Trophoblast cell (in vitro differentiated cells and primary cell): Measurements from ENCODE around the gene PCBD2.

ENCODE experiments used
- DNase-seq, 2 donors: peaks; one replicate each; pipeline ENCODE4 v3.0.0-alpha.2; 2016
- H2AFZ ChIP-seq: 2 replicates; pipeline ENCODE4 v1.6.1; 2013; ENCODE audit warnings: low read length, moderate library complexity, mild to moderate bottlenecking; ENCODE audit not compliant: insufficient read depth, poor library complexity
- H2AK5ac ChIP-seq: 2 replicates; pipeline ENCODE4 v1.6.1; 2013; ENCODE audit warnings: mild to moderate bottlenecking, low read length
- H2BK120ac ChIP-seq: 2 replicates; pipeline ENCODE4 v1.6.1; 2013; ENCODE audit warnings: low read length, mild to moderate bottlenecking, moderate library complexity; ENCODE audit not compliant: insufficient read depth, poor library complexity
- H2BK12ac ChIP-seq: 2 replicates; pipeline ENCODE4 v1.6.1; 2013; ENCODE audit warnings: mild to moderate bottlenecking, low read length, moderate library complexity
- H2BK5ac ChIP-seq: 2 replicates; pipeline ENCODE4 v1.6.1; 2013; ENCODE audit warnings: low read length, low read depth, moderate library complexity, mild to moderate bottlenecking; ENCODE audit not compliant: poor library complexity
- H3K14ac ChIP-seq: 2 replicates; pipeline ENCODE4 v1.6.1; 2013; ENCODE audit warnings: mild to moderate bottlenecking, low read length
- H3K18ac ChIP-seq: 2 replicates; pipeline ENCODE4 v1.6.1; 2013; ENCODE audit warnings: mild to moderate bottlenecking, low read length
- H3K23ac ChIP-seq: 2 replicates; pipeline ENCODE4 v1.6.1; 2013; ENCODE audit warnings: low read length
- H3K27ac ChIP-seq: 2 replicates; pipeline ENCODE4 v1.5.1; 2013; ENCODE audit warnings: low read depth, mild to moderate bottlenecking, inconsistent platforms, low read length, moderate library complexity
- H3K27me3 ChIP-seq: 2 replicates; pipeline ENCODE4 v1.6.1; 2013; ENCODE audit warnings: inconsistent platforms, mild to moderate bottlenecking, low read length, moderate library complexity; ENCODE audit not compliant: insufficient read depth
- H3K36me3 ChIP-seq, 2 experiments: 1 replicate in 1 of 2; 2 replicates in 1 of 2; pipeline ENCODE4 v1.6.1; 2013; ENCODE audit warnings: low read length in 2 of 2, mild to moderate bottlenecking in 2 of 2, moderate library complexity in 1 of 2; ENCODE audit not compliant: insufficient read depth in 2 of 2, control insufficient read depth in 1 of 2
- H3K4ac ChIP-seq: 2 replicates; pipeline ENCODE4 v1.6.1; 2013; ENCODE audit warnings: low read depth, mild to moderate bottlenecking, low read length, moderate library complexity
- H3K4me1 ChIP-seq, 2 experiments: 1 replicate in 1 of 2; 2 replicates in 1 of 2; pipeline ENCODE4 v1.6.1; 2013; ENCODE audit warnings: low read length in 2 of 2, mild to moderate bottlenecking in 2 of 2, moderate library complexity in 1 of 2; ENCODE audit not compliant: insufficient read depth in 2 of 2, control insufficient read depth in 1 of 2
- H3K4me2 ChIP-seq: 2 replicates; pipeline ENCODE4 v1.6.1; 2013; ENCODE audit warnings: inconsistent platforms, mild to moderate bottlenecking, low read length, moderate library complexity
- H3K4me3 ChIP-seq: 2 replicates; pipeline ENCODE4 v1.5.1; 2013; ENCODE audit warnings: mild to moderate bottlenecking, low read depth, low read length, inconsistent platforms
- H3K79me1 ChIP-seq: one replicate; pipeline ENCODE4 v1.6.1; 2013; ENCODE audit warnings: low read length
- H3K79me2 ChIP-seq: 2 replicates; pipeline ENCODE4 v1.6.1; 2013; ENCODE audit warnings: low read length, mild to moderate bottlenecking; ENCODE audit not compliant: control insufficient read depth, insufficient read depth, poor library complexity
- H3K9ac ChIP-seq: 2 replicates; pipeline ENCODE4 v1.6.1; 2013; ENCODE audit warnings: mild to moderate bottlenecking, low read length
- H3K9me3 ChIP-seq: 2 replicates; pipeline ENCODE4 v1.6.1; 2013; ENCODE audit warnings: low read depth, mild to moderate bottlenecking, control low read depth, inconsistent platforms, low read length; ENCODE audit not compliant: insufficient read depth
- H4K12ac ChIP-seq: 2 replicates; pipeline ENCODE4 v1.6.1; 2013; ENCODE audit warnings: low read depth, mild to moderate bottlenecking, low read length, moderate library complexity
- H4K8ac ChIP-seq: 2 replicates; pipeline ENCODE4 v1.6.1; 2013; ENCODE audit warnings: low read depth, mild to moderate bottlenecking, low read length, moderate library complexity
- H4K91ac ChIP-seq: one replicate; pipeline ENCODE4 v1.6.1; 2013; ENCODE audit warnings: low read depth, mild to moderate bottlenecking, low read length, moderate library complexity
- WGBS: extraction: QIAGEN DNeasy Blood & Tissue Kit; methylation state at CpG from one replicate; pipeline ENCODE4 v1.1.7; 2013; ENCODE audit warnings: missing lambda C conversion rate; ENCODE audit not compliant: insufficient read length, insufficient coverage; ENCODE audit errors: extremely low coverage; 5-methylcytosine and 5-hydroxymethylcytosine counted together

Gene PCBD2

DNA sequence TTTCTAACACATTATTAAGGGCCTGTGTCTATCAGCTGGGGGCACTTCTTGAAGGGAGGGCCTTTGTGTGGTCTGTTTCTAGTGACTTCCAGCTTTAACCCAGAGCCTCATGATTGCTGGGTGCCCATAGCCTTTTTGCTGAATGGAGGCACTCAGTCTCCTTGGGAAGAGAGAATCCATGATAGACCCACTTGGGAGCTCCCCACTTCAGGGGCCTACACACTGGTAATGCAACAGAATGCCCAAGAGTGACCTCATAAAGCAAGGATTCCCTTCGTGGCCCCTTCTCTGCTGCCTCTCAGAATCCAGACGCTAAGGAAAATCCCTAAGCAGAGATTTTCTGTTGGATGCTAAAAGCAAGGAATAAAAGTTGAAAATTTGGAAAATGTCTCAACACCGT, 62.7 kb downstream of the PCBD2 start, which contains the start of gene CATSPER3:
TSS of gene CATSPER3 (plus strand) at position 301 of the 400 bp plus-strand sequence. CDS start at position 386, 85 bp downstream.
- Histone ChIP-seq H4K12ac (no peak within 1 kb of the TSS), H4K91ac (no peak within 1 kb of the TSS), H3K79me1 (no peaks in the 10 kb centered on the region), H2BK120ac (no peak within 1 kb of the TSS), H4K8ac (no peak within 1 kb of the TSS), H3K23ac (no peak within 1 kb of the TSS), H3K27me3 (no peaks in the 10 kb centered on the region), H3K9me3 (no peaks in the 10 kb centered on the region), H3K9ac (no peak within 1 kb of the TSS), H2AK5ac (no peak within 1 kb of the TSS), H3K4me1 (peaks cover 0 to 2% of the 10 kb centered on the region in 2 experiments), H3K4me3 (no peak within 1 kb of the TSS), H3K27ac (no peak within 1 kb of the TSS), H2BK12ac (no peak within 1 kb of the TSS), H3K18ac (no peak within 1 kb of the TSS), H3K4ac (no peak within 1 kb of the TSS), H2AFZ (no peak within 1 kb of the TSS), H3K14ac (no peak within 1 kb of the TSS), H3K36me3 (no peaks in the 10 kb centered on the region), H3K4me2 (no peak within 1 kb of the TSS), H3K79me2 (no peaks in the 10 kb centered on the region), H2BK5ac (no peak within 1 kb of the TSS)
- no peak for DNase-seq
- no CpG with 5 or more reads among the region's 3 CpGs for WGBS

DNA sequence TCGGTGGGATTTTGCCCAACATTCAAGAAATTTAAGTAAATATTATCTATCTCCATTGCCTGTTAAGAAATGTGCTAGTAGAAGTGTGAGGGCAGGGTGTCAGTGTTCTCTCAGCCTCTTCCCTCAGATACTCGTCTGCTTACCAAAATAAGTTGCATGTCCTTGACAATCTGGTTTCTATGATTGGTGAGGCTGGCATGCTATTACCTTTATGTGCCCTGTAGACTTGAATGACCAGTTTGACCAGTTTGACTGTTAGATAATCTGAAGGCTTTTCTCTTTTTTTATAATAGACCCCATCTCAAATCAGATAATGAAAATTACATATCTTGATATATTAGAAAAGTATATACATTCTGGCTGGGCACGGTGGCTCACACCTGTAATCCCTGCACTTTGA, 63.1 kb downstream of the PCBD2 start:
- no peak overlapping the region for H2BK5ac ChIP-seq
- H3K14ac ChIP-seq, result no peak overlapping the region
- H3K4me2 ChIP-seq, result no peak overlapping the region
- no peak overlapping the region for H2BK120ac ChIP-seq
- H3K79me1 ChIP-seq, result no peaks in the 10 kb centered on the region
- no peak overlapping the region for H3K9ac ChIP-seq
- H3K4me3 ChIP-seq, result no peak overlapping the region
- no peak overlapping the region for H2AK5ac ChIP-seq
- no peak overlapping the region for H3K4ac ChIP-seq
- no peak overlapping the region for H4K91ac ChIP-seq
- no peaks in the 10 kb centered on the region for H3K79me2 ChIP-seq
- no peak overlapping the region for H4K8ac ChIP-seq
- DNase-seq, result peak in 1 of 2 donors; percentile 65
- H3K4me1 ChIP-seq, result peaks cover 0 to 2% of the 10 kb centered on the region in 2 experiments
- no peaks in the 10 kb centered on the region for H3K9me3 ChIP-seq
- no peak overlapping the region for H2BK12ac ChIP-seq
- H3K27ac ChIP-seq, result no peak overlapping the region
- no peak overlapping the region for H3K18ac ChIP-seq
- H3K36me3 ChIP-seq, result no peaks in the 10 kb centered on the region
- no peak overlapping the region for H4K12ac ChIP-seq
- no peak overlapping the region for H2AFZ ChIP-seq
- no CpG with 5 or more reads among the region's 3 CpGs for WGBS
- no peaks in the 10 kb centered on the region for H3K27me3 ChIP-seq
- no peak overlapping the region for H3K23ac ChIP-seq

DNA sequence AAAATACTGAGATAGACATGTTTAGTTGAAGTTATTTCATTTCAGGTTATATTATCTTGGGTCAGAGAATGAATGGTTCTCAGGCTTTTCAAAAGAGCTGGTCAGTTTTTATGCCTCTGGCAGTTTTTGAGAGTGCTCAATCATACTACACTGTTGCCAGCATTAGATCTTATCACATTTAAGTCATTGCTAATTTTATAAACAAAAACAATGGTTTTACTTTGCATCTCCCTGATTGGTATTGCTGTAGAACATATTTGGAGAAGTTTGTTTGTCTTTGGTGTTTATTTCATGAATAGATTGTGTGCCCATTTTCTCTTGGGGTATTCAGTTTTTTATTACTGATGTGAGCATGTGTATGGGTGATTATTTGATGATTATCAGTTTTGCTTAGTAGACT, 64.2 kb downstream of the PCBD2 start:
- no peak overlapping the region for H4K8ac ChIP-seq
- no peak overlapping the region for H2AK5ac ChIP-seq
- no peak overlapping the region for H4K91ac ChIP-seq

DNA sequence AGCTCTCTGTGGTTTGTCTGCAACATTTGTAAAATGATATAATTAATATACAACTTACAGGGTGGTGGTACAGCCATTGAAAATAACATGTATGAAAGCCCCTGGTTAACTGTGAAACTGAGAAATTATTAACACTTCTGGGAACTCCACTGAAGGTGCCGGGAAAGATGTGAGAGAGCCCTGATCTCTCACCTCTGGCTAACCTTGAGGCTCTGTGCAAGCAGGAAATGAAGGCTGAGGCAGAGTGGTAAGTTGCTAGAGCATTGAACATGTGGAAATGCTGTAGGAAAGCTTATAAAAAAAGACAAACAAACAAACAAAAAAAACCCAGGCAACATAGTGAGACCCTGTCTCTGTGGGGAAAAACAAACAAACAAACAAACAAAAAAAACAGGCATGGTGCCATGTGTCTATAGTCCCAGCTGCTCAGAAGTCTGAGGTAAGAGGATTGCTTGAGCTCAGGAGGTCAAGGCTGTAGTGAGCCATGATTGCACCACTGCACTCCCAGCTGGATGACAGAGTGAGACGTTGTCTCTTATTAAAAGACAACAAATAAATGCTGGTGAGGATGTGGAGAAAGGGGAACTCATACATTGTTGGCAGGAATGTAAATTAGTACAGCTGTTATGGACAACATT, 70.3 kb downstream of the PCBD2 start:
- Histone ChIP-seq H3K27me3 (no peaks in the 10 kb centered on the region), H2AFZ (no peak overlapping the region), H4K12ac (no peak overlapping the region), H2BK120ac (no peak overlapping the region), H3K4me2 (no peak overlapping the region), H3K27ac (no peak overlapping the region), H3K9me3 (peaks cover 10% of the 10 kb centered on the region), H4K8ac (no peak overlapping the region), H3K18ac (no peak overlapping the region), H3K79me2 (no peaks in the 10 kb centered on the region), H3K23ac (no peak overlapping the region), H2AK5ac (no peak overlapping the region), H3K4me3 (no peak overlapping the region), H3K36me3 (peaks cover 0 to 1% of the 10 kb centered on the region in 2 experiments), H3K4ac (no peak overlapping the region), H3K9ac (no peak overlapping the region), H3K4me1 (no peaks in the 10 kb centered on the region), H2BK5ac (no peak overlapping the region), H3K14ac (no peak overlapping the region), H4K91ac (no peak overlapping the region), H2BK12ac (no peak overlapping the region), H3K79me1 (no peaks in the 10 kb centered on the region)
- no CpG with 5 or more reads among the region's 2 CpGs for WGBS
- DNase-seq, result no peak

More for the DNA sequence above, 64.2 kb downstream of the PCBD2 start:
- no peaks in the 10 kb centered on the region for H3K27me3 ChIP-seq
- DNase-seq, result peak; percentile 21 to 68
- H2BK120ac ChIP-seq, result no peak overlapping the region
- no peak overlapping the region for H4K12ac ChIP-seq
- no peak overlapping the region for H2BK5ac ChIP-seq
- no peak overlapping the region for H3K14ac ChIP-seq
- H3K27ac ChIP-seq, result no peak overlapping the region
- no peaks in the 10 kb centered on the region for H3K79me2 ChIP-seq
- no peak overlapping the region for H3K18ac ChIP-seq
- H3K36me3 ChIP-seq, result no peaks in the 10 kb centered on the region
- no peak overlapping the region for H2BK12ac ChIP-seq
- H3K4me2 ChIP-seq, result no peak overlapping the region
- H3K79me1 ChIP-seq, result no peaks in the 10 kb centered on the region
- H3K4me3 ChIP-seq, result no peak overlapping the region
- H3K9me3 ChIP-seq, result no peaks in the 10 kb centered on the region
- no peak overlapping the region for H3K23ac ChIP-seq
- H3K4ac ChIP-seq, result no peak overlapping the region
- peaks cover 0 to 2% of the 10 kb centered on the region in 2 experiments for H3K4me1 ChIP-seq
- no peak overlapping the region for H3K9ac ChIP-seq
- H2AFZ ChIP-seq, result no peak overlapping the region
